Thyroid gland (tissue), 4 donors: ENCODE results near the gene IRS2.

ENCODE experiments used
- POLR2A ChIP-seq, 2 donors: fragments of 450-650 bp; IDR thresholded peaks; one replicate each; pipeline ENCODE4 v1.6.1; 2017; ENCODE audit warnings: antibody characterized with exemption in 2 of 2, mild to moderate bottlenecking in 2 of 2, moderate library complexity in 1 of 2
- TF ChIP-seq, protein P1 (sequence below), 6 experiments: fragments of 200-600 bp in 3 of 6; fragments of 450-650 bp in 3 of 6; sonication (generic) in 3 of 6; IDR thresholded peaks; one replicate each; pipeline ENCODE4 v1.5.1; 2016 to 2019; ENCODE audit warnings: antibody characterized with exemption in 6 of 6, mild to moderate bottlenecking in 2 of 6, inconsistent platforms in 1 of 6, moderate library complexity in 1 of 6

DNA sequence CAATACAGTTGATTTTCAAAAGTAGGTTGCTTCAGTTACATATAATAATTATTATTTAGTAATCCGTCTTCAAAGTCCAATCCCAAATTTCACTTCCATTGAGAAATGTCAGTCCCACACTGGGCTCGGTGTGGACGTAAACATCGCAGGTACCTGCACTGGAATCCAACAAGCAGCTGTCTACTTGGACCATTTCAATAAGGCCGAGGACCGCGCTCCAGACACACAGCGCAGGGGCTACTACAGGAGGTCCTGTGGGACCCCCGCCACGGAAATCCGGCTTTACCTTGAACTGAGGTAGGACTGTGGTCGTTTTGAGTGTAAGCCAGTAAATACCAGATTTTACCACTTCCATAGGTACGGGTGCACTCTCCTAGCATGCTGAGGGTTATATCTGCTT, 30.8 kb downstream of the IRS2 start:
- TF ChIP-seq, protein P1, sequence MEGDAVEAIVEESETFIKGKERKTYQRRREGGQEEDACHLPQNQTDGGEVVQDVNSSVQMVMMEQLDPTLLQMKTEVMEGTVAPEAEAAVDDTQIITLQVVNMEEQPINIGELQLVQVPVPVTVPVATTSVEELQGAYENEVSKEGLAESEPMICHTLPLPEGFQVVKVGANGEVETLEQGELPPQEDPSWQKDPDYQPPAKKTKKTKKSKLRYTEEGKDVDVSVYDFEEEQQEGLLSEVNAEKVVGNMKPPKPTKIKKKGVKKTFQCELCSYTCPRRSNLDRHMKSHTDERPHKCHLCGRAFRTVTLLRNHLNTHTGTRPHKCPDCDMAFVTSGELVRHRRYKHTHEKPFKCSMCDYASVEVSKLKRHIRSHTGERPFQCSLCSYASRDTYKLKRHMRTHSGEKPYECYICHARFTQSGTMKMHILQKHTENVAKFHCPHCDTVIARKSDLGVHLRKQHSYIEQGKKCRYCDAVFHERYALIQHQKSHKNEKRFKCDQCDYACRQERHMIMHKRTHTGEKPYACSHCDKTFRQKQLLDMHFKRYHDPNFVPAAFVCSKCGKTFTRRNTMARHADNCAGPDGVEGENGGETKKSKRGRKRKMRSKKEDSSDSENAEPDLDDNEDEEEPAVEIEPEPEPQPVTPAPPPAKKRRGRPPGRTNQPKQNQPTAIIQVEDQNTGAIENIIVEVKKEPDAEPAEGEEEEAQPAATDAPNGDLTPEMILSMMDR (IDR thresholded peaks at IDR 0.05): no peak
- TF ChIP-seq POLR2A (IDR thresholded peaks at IDR 0.05): no peak
